ENCODE data around the gene UHRF2.

GRCh38 chr9:6502399-6502798 lies 89.4 kb downstream of the UHRF2 start:
- TF ChIP-seq CTCF (IDR thresholded peaks at IDR 0.05) = no peak
- TF ChIP-seq POLR2A (IDR thresholded peaks at IDR 0.05) = no peak
